HAP-1 (cell line): ENCODE measurements around the gene TTC28.
"Not testable (repeated sequence)": the region's sequence is repeated elsewhere in the genome, so short reads cannot be mapped to it uniquely, and the experiment has no call there.

Source experiments
- DNase-seq, 2 experiments: peaks; one replicate each; pipeline ENCODE4 v3.0.0-alpha.2; 2016 to 2020; ENCODE audit warnings: low spot score in 2 of 2
- H3K27me3 ChIP-seq: fragments of 250-450 bp; sonication (Bioruptor Pico); 2 replicates; pipeline ENCODE4 v1.5.1; 2020; ENCODE audit warnings: low read depth, mild to moderate bottlenecking, moderate library complexity
- H3K36me3 ChIP-seq: fragments of 250-450 bp; sonication (Bioruptor Pico); replicated peaks from 2 replicates; pipeline ENCODE4 v1.5.1; 2020; ENCODE audit warnings: mild to moderate bottlenecking
- H3K4me1 ChIP-seq: fragments of 250-450 bp; sonication (Bioruptor Pico); 2 replicates; pipeline ENCODE4 v1.5.1; 2020; ENCODE audit warnings: mild to moderate bottlenecking
- H3K4me3 ChIP-seq: fragments of 250-450 bp; sonication (Bioruptor Pico); 2 replicates; pipeline ENCODE4 v1.5.1; 2020; ENCODE audit warnings: mild to moderate bottlenecking, moderate library complexity
- H3K9me3 ChIP-seq: fragments of 250-450 bp; sonication (Bioruptor Pico); 2 replicates; pipeline ENCODE4 v1.5.1; 2020; ENCODE audit warnings: mild to moderate bottlenecking, moderate library complexity
- in situ Hi-C: fragments of 300-500 bp; cut with MboI; formaldehyde crosslinking; loops from 3 replicates; pipeline ENCODE4 v1.14.3; 2020; ENCODE audit warnings: low sequenced_read_pairs, inconsistent platforms, mixed read lengths

TTC28 gene

DNA sequence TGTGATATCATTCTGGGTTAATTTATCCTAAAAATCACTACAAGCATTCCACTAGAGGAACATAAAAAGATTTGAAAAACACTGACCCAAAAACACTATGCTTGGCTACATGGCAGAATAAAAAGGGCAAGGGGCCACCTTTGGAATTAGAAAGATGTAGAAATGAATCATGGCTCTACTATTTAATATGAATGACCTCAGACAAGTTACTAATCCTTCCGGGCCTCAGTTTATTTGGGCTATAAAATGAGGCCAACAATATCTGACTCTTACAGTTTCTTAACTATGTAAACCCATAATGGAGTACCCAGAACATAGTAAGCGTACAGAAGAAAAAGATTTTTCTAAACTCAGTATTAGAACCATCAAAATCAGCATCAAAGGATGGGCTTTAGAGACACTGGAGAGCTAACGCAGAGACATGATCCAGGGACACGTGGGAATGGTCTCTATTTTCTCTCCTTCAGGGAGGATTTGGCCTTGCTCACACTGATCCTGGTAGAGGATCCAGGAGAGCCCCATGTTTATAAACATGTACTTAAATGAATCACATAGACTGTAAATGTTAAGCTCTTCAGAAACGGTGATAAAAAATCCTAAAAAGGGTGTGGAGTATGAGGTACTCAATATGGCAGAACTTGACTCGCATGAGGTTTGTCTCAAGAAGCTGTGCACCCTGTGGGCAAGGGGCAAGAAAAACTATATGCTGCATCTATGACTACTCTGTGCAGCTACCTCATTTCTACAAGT, 472.2 kb downstream of the TTC28 start:
- H3K4me3 ChIP-seq, result no peak overlapping the region
- no peaks in the 10 kb centered on the region for H3K27me3 ChIP-seq
- no peaks in the 10 kb centered on the region for H3K9me3 ChIP-seq
- no peaks in the 10 kb centered on the region for H3K36me3 ChIP-seq
- in situ Hi-C loops, result no loop called here
- DNase-seq, result no peak
- H3K4me1 ChIP-seq, result peaks cover 25% of the 10 kb centered on the region

GRCh38 chr22:28205926-28206325, 473.7 kb downstream of the TTC28 start:
- Histone ChIP-seq H3K4me3 (no peak overlapping the region), H3K36me3 (no peaks in the 10 kb centered on the region), H3K27me3 (no peaks in the 10 kb centered on the region), H3K4me1 (peaks cover 25% of the 10 kb centered on the region), H3K9me3 (no peaks in the 10 kb centered on the region)
- no peak for DNase-seq
- in situ Hi-C loops, result no loop called here

GRCh38 chr22:28204382-28204781, 475.3 kb downstream of the TTC28 start:
- peaks cover 27% of the 10 kb centered on the region for H3K4me1 ChIP-seq
- H3K36me3 ChIP-seq, result no peaks in the 10 kb centered on the region
- no peaks in the 10 kb centered on the region for H3K9me3 ChIP-seq
- H3K4me3 ChIP-seq, result no peak overlapping the region
- in situ Hi-C loops, result no loop called here
- DNase-seq, result no peak
- no peaks in the 10 kb centered on the region for H3K27me3 ChIP-seq

DNA sequence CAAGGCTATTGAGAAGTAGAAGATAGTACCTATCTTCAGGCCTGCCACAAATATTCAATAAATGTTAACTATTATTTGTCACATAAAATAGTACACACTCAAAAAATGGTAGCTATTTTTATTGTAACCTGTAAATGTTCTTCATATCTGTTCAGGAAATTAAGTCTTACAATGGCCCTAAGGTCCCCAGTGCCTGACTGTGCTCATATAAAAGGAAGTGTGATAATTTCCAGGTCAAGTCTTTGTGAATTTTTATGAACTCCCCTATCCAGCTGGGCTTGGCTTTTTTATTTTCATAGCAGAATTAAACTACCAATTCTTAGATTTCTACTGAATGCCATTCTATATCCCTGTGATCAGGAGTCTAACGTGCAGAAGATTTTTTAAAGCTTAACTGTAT, 476.4 kb downstream of the TTC28 start:
- Histone ChIP-seq H3K4me1 (peaks cover 27% of the 10 kb centered on the region), H3K36me3 (no peaks in the 10 kb centered on the region), H3K4me3 (no peak overlapping the region), H3K9me3 (no peaks in the 10 kb centered on the region), H3K27me3 (no peaks in the 10 kb centered on the region)
- in situ Hi-C loops, result no loop called here
- no peak for DNase-seq

GRCh38 chr22:28198692-28199091, 480.9 kb downstream of the TTC28 start:
- no peak for DNase-seq
- Histone ChIP-seq H3K36me3 (no peaks in the 10 kb centered on the region), H3K4me1 (peaks cover 3% of the 10 kb centered on the region; the same call in 1 of the 2 replicates), H3K4me3 (no peak overlapping the region), H3K27me3 (no peaks in the 10 kb centered on the region), H3K9me3 (0 out of 2 replicates have a peak, but pooled peaks cover 3% of the 10 kb centered on the region)
- in situ Hi-C loops, result no loop called here

DNA sequence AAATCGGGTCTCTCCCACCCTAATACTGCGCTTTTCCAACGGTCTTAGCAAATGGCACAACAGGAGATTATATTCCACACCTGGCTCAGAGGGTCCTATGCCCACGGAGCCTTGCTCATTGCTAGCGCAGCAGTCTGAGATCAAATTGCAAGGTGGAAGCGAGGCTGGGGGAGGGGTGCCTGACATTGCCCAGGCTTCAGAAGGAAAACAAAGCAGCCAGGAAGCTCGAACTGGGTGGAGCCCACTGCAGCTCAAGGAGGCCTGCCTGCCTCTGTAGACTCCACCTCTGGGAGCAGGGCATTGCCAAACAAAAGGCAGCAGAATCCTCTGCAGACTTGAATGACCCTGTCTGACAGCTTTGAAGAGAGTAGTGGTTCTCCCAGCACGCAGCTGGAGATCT, 488.1 kb downstream of the TTC28 start:
- H3K27me3 ChIP-seq, H3K36me3 ChIP-seq, H3K4me1 ChIP-seq, H3K4me3 ChIP-seq, H3K9me3 ChIP-seq, in situ Hi-C loops: not testable (repeated sequence)
- peak in 1 of 2 experiments; percentile 69 for DNase-seq

DNA sequence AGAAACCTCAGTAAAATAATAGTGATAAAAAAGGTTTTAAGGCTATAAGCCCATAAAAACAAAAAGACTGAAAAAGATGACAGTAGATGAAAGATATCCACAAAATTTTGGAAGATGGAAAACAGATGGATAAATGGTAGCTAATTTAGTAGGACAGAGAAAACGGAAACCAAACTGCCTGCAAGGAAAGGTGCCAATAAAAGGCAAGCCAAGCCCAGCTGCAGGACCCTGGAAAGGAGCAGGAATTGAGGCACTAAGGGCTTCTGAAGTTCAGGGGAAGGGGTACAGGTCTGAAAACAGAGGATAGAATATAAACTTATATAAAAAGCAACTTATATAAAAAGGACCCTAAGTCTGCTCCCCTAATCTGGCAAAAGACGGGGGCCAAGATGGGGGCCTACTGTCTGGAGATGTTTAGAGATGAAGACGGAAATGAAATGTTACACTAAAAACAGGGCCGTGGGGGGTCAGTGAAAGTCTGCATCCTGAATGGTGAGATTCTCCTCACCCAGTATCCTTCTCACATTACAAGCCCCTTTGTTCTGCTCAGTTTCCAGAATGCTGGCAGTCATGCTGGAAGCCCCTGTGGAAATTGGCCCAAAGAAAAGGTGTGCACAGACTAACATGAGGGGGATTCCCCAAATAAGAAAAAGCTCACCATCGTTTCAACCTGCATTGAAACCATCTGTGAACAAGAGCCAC, 491.3 kb downstream of the TTC28 start:
- in situ Hi-C loops, result no loop called here
- Histone ChIP-seq H3K4me1 (peaks cover 17% of the 10 kb centered on the region), H3K4me3 (no peak overlapping the region), H3K27me3 (no peaks in the 10 kb centered on the region), H3K36me3 (no peaks in the 10 kb centered on the region), H3K9me3 (no peaks in the 10 kb centered on the region)
- DNase-seq, result no peak

- Histone ChIP-seq H3K27me3 (no peaks in the 10 kb centered on the region), H3K36me3 (no peaks in the 10 kb centered on the region), H3K4me1 (peaks cover 18% of the 10 kb centered on the region), H3K9me3 (no peaks in the 10 kb centered on the region), H3K4me3 (no peak overlapping the region)
- peak; percentile 29 to 58 for DNase-seq
- in situ Hi-C loops, result no loop called here
These were observed 492.0 kb downstream of the TTC28 start for GRCh38 chr22:28187612-28188011.

- Histone ChIP-seq H3K36me3 (no peaks in the 10 kb centered on the region), H3K9me3 (no peaks in the 10 kb centered on the region), H3K4me3 (no peak overlapping the region), H3K4me1 (peaks cover 18% of the 10 kb centered on the region), H3K27me3 (no peaks in the 10 kb centered on the region)
- in situ Hi-C loops, result no loop called here
- no peak for DNase-seq
These were observed 493.0 kb downstream of the TTC28 start for GRCh38 chr22:28186641-28187040.

GRCh38 chr22:28185130-28185529, 494.5 kb downstream of the TTC28 start:
- H3K9me3 ChIP-seq, result no peaks in the 10 kb centered on the region
- H3K27me3 ChIP-seq, result no peaks in the 10 kb centered on the region
- DNase-seq, result no peak
- in situ Hi-C loops, result no loop called here
- H3K4me1 ChIP-seq, result peaks cover 15% of the 10 kb centered on the region
- no peaks in the 10 kb centered on the region for H3K36me3 ChIP-seq
- H3K4me3 ChIP-seq, result no peak overlapping the region

GRCh38 chr22:28183078-28183860, 496.4 kb downstream of the TTC28 start:
- H3K4me3 ChIP-seq, result no peak overlapping the region
- DNase-seq, result peak in 1 of 2 experiments; percentile 53
- H3K27me3 ChIP-seq, result no peaks in the 10 kb centered on the region
- H3K4me1 ChIP-seq, result peaks cover 13% of the 10 kb centered on the region
- no peaks in the 10 kb centered on the region for H3K9me3 ChIP-seq
- in situ Hi-C loops, result no loop called here
- no peaks in the 10 kb centered on the region for H3K36me3 ChIP-seq

DNA sequence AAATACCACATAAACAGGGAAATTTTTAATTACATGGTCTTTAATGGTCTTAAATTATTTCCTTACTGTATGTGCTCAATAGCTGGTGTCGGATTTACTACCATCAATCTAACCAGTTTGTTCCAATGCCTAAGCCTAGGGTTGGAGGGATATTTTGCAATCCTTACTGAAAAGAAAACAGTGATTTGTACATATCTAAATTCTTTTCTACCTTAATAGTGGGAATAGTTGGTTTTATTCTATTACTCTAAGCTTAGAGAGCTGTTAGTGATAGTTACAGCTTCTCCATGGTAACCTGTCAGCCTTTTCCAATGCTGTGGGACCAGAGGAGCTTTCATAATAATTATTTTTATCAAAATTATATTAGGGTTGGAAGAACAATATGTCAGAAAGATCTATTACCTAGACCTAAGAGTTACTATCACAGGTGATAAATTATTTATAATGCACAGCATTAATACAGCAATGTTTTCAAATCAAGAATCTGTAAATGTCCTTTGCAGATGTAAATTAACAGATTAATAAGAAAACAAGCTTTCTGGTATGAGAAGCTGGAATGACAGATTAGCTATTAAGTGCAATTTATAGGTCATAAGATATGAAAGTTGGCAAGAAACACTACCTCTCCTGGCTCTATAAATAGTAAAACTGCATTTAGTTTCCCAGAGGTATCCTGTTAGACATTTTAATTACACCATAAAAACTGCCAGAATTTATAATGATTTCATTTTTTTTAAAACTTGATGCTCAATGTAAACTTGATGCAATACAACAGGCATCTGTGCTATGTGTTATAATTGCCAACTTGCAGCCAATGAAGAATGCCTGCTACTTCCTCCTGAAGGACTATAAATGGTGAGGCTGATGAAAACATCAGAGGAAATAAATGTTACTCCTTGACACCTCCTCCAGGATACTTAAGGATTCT, 498.6 kb downstream of the TTC28 start:
- Histone ChIP-seq H3K27me3 (no peaks in the 10 kb centered on the region), H3K36me3 (no peaks in the 10 kb centered on the region), H3K4me1 (peaks cover 8% of the 10 kb centered on the region), H3K4me3 (no peak overlapping the region), H3K9me3 (no peaks in the 10 kb centered on the region)
- in situ Hi-C loops, result no loop called here
- DNase-seq, result no peak

DNA sequence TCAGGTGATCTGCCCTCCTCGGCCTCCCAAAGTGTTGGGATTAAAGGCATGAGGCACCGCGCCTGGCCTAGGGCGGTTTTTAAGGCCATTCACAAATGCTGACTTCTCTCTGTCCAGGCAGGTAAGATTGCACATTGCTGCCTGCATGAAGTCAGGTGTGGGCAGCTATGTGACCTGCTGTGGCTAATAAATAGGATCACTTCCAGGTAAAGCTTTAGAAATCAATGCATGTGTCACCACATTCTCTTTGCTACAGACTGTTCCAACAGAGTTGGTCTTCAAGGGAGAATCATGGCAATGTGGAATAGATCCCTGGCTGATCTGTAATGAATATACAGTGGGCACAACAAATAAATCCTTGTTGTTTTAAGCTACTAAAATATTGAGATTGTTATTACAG, 500.2 kb downstream of the TTC28 start:
- peaks cover 8% of the 10 kb centered on the region for H3K4me1 ChIP-seq
- H3K9me3 ChIP-seq, result no peaks in the 10 kb centered on the region
- DNase-seq, result no peak
- no peak overlapping the region for H3K4me3 ChIP-seq
- no peaks in the 10 kb centered on the region for H3K36me3 ChIP-seq
- in situ Hi-C loops, result no loop called here
- no peaks in the 10 kb centered on the region for H3K27me3 ChIP-seq
